Measurements from ENCODE around the gene HPDL. TPM values are rescaled to one million over a fixed set of nuclear protein-coding genes. Genes with fewer than 3 reads are reported as not detected.

The HPDL gene
- 3.6 to 6.2 TPM (median 4.7 TPM) in 5 replicates for total RNA-seq (2022; extraction: Qiagen RNA extraction; ENCODE audit: low read depth)

GRCh38 chr1:45326627-45327623 lies at the start of gene HPDL:
Gene HPDL, plus strand, starts transcription at chr1:45326895. Its CDS starts 254 bp downstream, at chr1:45327149.

GRCh38 chr1:45339789-45340558 lies 13.3 kb downstream of the HPDL start, which contains the start of the genes MUTYH and TOE1:
Gene MUTYH, minus strand, starts transcription at chr1:45340440. Its CDS starts 5,935 bp downstream, at chr1:45334505.
Gene TOE1, plus strand, starts transcription at chr1:45340170. Its CDS starts 83 bp downstream, at chr1:45340253.

Other genes starting within 250 kb of the HPDL start
- gene ZSWIM5, start 120.3 kb upstream of the HPDL start, total RNA-seq (2022; extraction: Qiagen RNA extraction; ENCODE audit: low read depth), result 0.48 to 0.81 TPM (median 0.62 TPM) in 5 replicates
- gene TOE1, start 13.3 kb downstream of the HPDL start, total RNA-seq (2022; extraction: Qiagen RNA extraction; ENCODE audit: low read depth), result 12.0 to 15.6 TPM (median 15.0 TPM) in 5 replicates
- gene MUTYH, start 13.5 kb downstream of the HPDL start, total RNA-seq (2022; extraction: Qiagen RNA extraction; ENCODE audit: low read depth), result 6.3 to 9.9 TPM (median 9.3 TPM) in 5 replicates
- 0.24 to 0.43 TPM (median 0.33 TPM) in 5 replicates for gene TESK2, start 164.3 kb downstream of the HPDL start, total RNA-seq (2022; extraction: Qiagen RNA extraction; ENCODE audit: low read depth)
- 1.2 to 1.9 TPM (median 1.6 TPM) in 5 replicates for gene CCDC163, start 173.2 kb downstream of the HPDL start, total RNA-seq (2022; extraction: Qiagen RNA extraction; ENCODE audit: low read depth)
- gene MMACHC, start 173.4 kb downstream of the HPDL start, total RNA-seq (2022; extraction: Qiagen RNA extraction; ENCODE audit: low read depth), result 1.8 to 2.2 TPM (median 2.1 TPM) in 5 replicates
- 2,055 to 2,382 TPM (median 2,124 TPM) in 5 replicates for gene PRDX1, start 195.0 kb downstream of the HPDL start, total RNA-seq (2022; extraction: Qiagen RNA extraction; ENCODE audit: low read depth)
- 77.8 to 84.9 TPM (median 79.2 TPM) in 5 replicates for gene AKR1A1, start 223.9 kb downstream of the HPDL start, total RNA-seq (2022; extraction: Qiagen RNA extraction; ENCODE audit: low read depth)